HG03575 (cell line): ENCODE results near the gene ARHGAP26.
"Not testable (repeated sequence)": the region's sequence is repeated elsewhere in the genome, so short reads cannot be mapped to it uniquely, and the experiment has no call there.

ENCODE experiments used
- ATAC-seq: cut with Tn5 transposase; IDR thresholded peaks from one replicate; pipeline ENCODE4 v1.9.1; 2021; ENCODE audit not compliant: unreplicated experiment, insufficient number of reproducible peaks, low FRiP score; ENCODE audit errors: extremely low read depth

Gene ARHGAP26

GRCh38 chr5:142906863-142907671 lies 136.9 kb downstream of the ARHGAP26 start:
- no peak for ATAC-seq

- ATAC-seq = no peak
These were observed 138.5 kb downstream of the ARHGAP26 start for GRCh38 chr5:142908659-142909058.

- ATAC-seq = no peak
These were observed 140.0 kb downstream of the ARHGAP26 start for GRCh38 chr5:142910128-142910527.

GRCh38 chr5:142911170-142911569 lies 141.0 kb downstream of the ARHGAP26 start:
- ATAC-seq = no peak

GRCh38 chr5:142911775-142912174 lies 141.6 kb downstream of the ARHGAP26 start:
- no peak for ATAC-seq

- no peak for ATAC-seq
These were observed 143.7 kb downstream of the ARHGAP26 start for GRCh38 chr5:142913728-142914338.

GRCh38 chr5:142915038-142915437 lies 144.9 kb downstream of the ARHGAP26 start:
- ATAC-seq = no peak

- ATAC-seq = peak; percentile 67
These were observed 145.7 kb downstream of the ARHGAP26 start for GRCh38 chr5:142915813-142916424.

GRCh38 chr5:142918959-142919635 lies 148.9 kb downstream of the ARHGAP26 start:
- no peak for ATAC-seq

- no peak for ATAC-seq
These were observed 150.9 kb downstream of the ARHGAP26 start for GRCh38 chr5:142920849-142921612.

GRCh38 chr5:142922223-142922952 lies 152.2 kb downstream of the ARHGAP26 start:
- ATAC-seq = no peak

- no peak for ATAC-seq
These were observed 154.1 kb downstream of the ARHGAP26 start for GRCh38 chr5:142924135-142924883.

GRCh38 chr5:142925795-142926194 lies 155.6 kb downstream of the ARHGAP26 start:
- ATAC-seq = no peak

- ATAC-seq = no peak
These were observed 156.4 kb downstream of the ARHGAP26 start for GRCh38 chr5:142926549-142926948.

- not testable (repeated sequence) for ATAC-seq
These were observed 158.8 kb downstream of the ARHGAP26 start for GRCh38 chr5:142928999-142929398.

GRCh38 chr5:142929587-142929986 lies 159.4 kb downstream of the ARHGAP26 start:
- ATAC-seq = no peak

GRCh38 chr5:142930395-142931110 lies 160.4 kb downstream of the ARHGAP26 start:
- no peak for ATAC-seq
